Mesodermal cell (in vitro differentiated cells): Measurements from ENCODE around the gene DOCK1.

Experiments used
- H3K27ac ChIP-seq: 2 replicates; pipeline ENCODE4 v1.7.0; 2013; ENCODE audit warnings: mild to moderate bottlenecking, low read depth, low read length, moderate library complexity; ENCODE audit not compliant: severe bottlenecking
- H3K36me3 ChIP-seq: 2 replicates; pipeline ENCODE4 v1.7.1; 2013; ENCODE audit warnings: mild to moderate bottlenecking, low read length, moderate library complexity; ENCODE audit not compliant: control insufficient read depth, insufficient read depth
- H3K4me1 ChIP-seq: one replicate; pipeline ENCODE4 v1.7.1; 2013; ENCODE audit warnings: mild to moderate bottlenecking, low read length; ENCODE audit not compliant: insufficient read depth, control insufficient read depth, poor library complexity, severe bottlenecking
- H3K4me3 ChIP-seq: 2 replicates; pipeline ENCODE4 v1.7.0; 2013; ENCODE audit warnings: low read length, control low read depth, mild to moderate bottlenecking; ENCODE audit not compliant: insufficient read depth, poor library complexity, severe bottlenecking; ENCODE audit errors: extremely low read depth
- H3K9me3 ChIP-seq: 2 replicates; pipeline ENCODE4 v1.7.1; 2013; ENCODE audit warnings: mild to moderate bottlenecking, low read length, moderate library complexity; ENCODE audit not compliant: control insufficient read depth
- WGBS, 2 experiments: methylation state at CpG; one replicate each; pipeline ENCODE4 v1.1.5; 2013; ENCODE audit warnings: missing lambda C conversion rate in 2 of 2; ENCODE audit not compliant: insufficient coverage in 2 of 2; 5-methylcytosine and 5-hydroxymethylcytosine counted together

The DOCK1 gene

DNA sequence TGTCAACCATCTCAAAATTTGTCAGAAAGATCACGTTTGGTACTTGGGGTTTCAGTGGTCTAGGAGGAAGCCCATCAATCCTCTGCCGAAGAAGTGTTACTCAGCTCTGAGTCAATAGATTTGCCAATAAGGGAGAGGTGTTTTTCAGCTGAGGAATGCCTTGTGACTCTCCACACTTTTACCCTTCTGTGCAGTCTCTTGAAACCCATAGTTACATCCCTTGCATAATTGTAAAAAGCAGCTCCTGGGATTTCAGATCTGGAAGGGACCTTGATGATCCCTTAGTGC, 243.6 kb downstream of the DOCK1 start:
- H3K27ac ChIP-seq = peak overlapping the region; percentile 51
- H3K4me1 ChIP-seq = peaks cover 39% of the 10 kb centered on the region
- no peak overlapping the region for H3K4me3 ChIP-seq
- H3K9me3 ChIP-seq = no peaks in the 10 kb centered on the region
- H3K36me3 ChIP-seq = peaks cover 1% of the 10 kb centered on the region
- 56 to 78% methylated on average over 1 to 2 of the region's 2 CpGs for WGBS, 2 experiments

DNA sequence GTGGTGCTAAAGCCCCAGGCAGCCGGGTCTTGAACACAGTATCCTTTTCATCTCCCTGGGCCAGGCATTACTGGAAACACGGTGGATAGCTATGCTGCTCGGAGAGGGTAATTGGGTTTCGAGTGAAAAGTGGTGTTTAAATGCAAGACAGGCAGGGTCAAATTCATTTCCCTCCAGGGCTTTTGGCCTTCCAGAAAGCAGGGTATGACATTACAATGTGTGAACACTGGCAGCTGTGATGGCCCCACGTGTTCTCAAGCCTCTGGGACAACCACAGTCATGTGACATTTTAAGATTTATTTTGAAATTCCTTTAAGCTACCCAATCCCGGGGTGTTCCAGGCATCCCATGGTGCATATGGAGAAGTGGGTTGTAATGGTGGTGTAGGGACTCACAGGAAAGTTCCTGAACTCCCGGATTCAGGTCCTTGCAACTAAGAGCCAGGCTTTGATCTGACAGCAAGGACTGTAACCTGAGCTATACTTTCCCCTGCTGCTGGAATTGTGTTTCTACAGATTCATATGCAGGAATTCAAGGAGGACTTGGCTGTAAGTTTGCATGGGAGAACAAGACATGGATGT, 244.4 kb downstream of the DOCK1 start:
- H3K27ac ChIP-seq = peak overlapping the region; percentile 51

DNA sequence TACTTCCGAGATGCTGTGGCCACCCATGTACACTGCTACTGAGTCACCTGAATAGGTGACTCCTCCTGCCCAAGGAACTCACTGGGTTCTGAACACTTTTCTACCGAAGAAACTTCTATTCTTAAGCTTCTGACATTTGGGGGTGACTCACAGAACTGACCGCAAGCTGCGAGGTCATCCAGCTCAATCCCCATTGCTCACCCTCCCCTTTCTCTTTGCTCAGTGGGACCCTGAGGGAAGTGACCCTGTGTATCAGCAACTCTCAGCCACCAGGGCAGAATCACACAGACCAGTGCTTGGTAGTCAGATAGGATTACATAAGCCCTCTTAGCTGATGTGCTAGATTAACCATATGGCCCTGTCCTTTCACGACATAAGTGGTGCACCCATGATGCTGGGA, 244.9 kb downstream of the DOCK1 start:
- Histone ChIP-seq H3K4me1 (peaks cover 34% of the 10 kb centered on the region), H3K4me3 (no peak overlapping the region), H3K36me3 (no peaks in the 10 kb centered on the region), H3K9me3 (no peaks in the 10 kb centered on the region), H3K27ac (no peak overlapping the region)
- WGBS, 2 experiments = 51 to 61% methylated on average over 4 to 5 of the region's 5 CpGs

More for the DNA sequence above, 244.4 kb downstream of the DOCK1 start:
- no peaks in the 10 kb centered on the region for H3K9me3 ChIP-seq
- H3K36me3 ChIP-seq = no peaks in the 10 kb centered on the region
- H3K4me3 ChIP-seq = no peak overlapping the region
- H3K4me1 ChIP-seq = peaks cover 39% of the 10 kb centered on the region
- 60 to 80% methylated on average over 5 to 7 of the region's 7 CpGs for WGBS, 2 experiments

DNA sequence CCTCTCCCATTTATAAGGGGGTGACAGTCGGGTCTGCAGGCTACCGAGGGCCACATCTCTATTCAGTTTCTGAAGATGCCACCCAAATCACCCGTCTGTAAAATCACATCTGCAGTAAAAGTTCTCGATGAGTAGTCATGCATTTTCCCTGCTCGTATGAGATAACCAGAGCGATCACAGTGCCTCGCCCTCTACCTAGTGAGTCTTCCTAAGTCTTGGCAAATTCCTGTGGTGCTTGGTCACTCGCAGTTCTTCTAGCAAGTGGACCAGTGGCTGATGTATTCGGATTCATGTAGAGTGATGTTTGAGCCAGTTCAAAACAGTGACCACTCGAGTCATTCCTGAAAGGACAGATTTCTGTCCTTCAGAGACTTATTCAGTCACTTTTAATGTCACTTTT, 246.3 kb downstream of the DOCK1 start:
- H3K4me1 ChIP-seq = peaks cover 27% of the 10 kb centered on the region
- WGBS, 2 experiments = 95% methylated on average over 8 to 9 of the region's 10 CpGs
- no peak overlapping the region for H3K4me3 ChIP-seq
- H3K9me3 ChIP-seq = no peaks in the 10 kb centered on the region
- H3K36me3 ChIP-seq = no peaks in the 10 kb centered on the region
- H3K27ac ChIP-seq = no peak overlapping the region

DNA sequence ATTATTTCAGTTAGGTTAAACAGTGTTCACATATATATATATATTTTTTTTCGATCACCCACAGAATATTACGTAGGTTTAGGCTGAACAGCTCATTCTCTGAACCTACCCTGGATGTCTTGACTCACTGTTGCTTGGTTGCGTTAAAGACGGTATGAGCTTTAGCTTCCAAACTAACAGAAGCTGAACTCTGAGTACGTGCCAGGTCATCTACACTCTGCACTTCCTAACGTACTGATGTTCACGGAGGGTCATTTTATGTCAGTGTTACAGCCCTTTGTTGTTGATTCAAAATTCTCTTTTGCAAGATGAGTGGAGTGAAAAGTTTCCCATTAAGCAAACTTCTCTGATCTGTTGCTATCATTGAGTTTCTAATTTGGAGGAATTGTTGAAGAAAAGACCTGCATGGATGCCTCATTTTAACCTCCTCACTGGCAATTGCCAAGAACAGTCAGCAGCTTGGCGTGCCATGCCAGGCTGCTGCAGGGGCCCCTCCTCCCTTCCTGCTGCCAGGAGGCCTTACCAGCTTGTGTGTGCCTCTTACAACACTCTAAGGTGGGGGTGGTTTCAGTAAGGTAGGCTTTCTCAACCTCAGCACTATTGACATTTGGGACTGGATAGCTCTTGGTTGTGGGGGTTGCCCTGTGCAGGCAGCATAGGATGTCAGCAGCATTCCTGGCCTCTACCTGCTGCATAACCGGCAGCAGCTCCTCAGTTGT, 246.9 kb downstream of the DOCK1 start:
- Histone ChIP-seq H3K4me3 (no peak overlapping the region), H3K9me3 (no peaks in the 10 kb centered on the region), H3K27ac (no peak overlapping the region), H3K4me1 (peaks cover 27% of the 10 kb centered on the region), H3K36me3 (no peaks in the 10 kb centered on the region)
- WGBS, 2 experiments = 90 to 91% methylated on average over 6 to 7 of the region's 9 CpGs

DNA sequence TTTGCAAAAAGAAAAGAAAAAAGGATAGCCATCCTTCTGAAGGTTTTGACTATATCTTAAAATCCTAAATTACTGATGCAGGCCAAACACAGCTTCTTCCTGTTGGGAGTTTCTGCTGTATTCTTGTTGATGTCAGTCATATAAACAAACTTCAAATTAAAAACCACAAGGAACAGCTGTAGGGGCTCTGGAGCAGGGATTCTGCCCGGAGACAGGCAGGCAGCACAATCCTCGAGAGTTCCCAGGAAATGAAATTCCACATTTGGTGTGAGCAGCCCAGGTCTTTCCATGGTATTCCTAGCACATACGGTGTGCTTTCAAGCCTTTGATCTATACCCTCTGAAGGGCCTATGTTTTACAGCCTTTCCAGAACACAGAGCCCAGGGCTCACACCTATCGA, 248.0 kb downstream of the DOCK1 start:
- Histone ChIP-seq H3K36me3 (no peaks in the 10 kb centered on the region), H3K4me1 (peaks cover 27% of the 10 kb centered on the region), H3K9me3 (no peaks in the 10 kb centered on the region), H3K27ac (no peak overlapping the region), H3K4me3 (no peak overlapping the region)
- 80 to 88% methylated on average over 3 to 4 of the region's 4 CpGs for WGBS, 2 experiments

DNA sequence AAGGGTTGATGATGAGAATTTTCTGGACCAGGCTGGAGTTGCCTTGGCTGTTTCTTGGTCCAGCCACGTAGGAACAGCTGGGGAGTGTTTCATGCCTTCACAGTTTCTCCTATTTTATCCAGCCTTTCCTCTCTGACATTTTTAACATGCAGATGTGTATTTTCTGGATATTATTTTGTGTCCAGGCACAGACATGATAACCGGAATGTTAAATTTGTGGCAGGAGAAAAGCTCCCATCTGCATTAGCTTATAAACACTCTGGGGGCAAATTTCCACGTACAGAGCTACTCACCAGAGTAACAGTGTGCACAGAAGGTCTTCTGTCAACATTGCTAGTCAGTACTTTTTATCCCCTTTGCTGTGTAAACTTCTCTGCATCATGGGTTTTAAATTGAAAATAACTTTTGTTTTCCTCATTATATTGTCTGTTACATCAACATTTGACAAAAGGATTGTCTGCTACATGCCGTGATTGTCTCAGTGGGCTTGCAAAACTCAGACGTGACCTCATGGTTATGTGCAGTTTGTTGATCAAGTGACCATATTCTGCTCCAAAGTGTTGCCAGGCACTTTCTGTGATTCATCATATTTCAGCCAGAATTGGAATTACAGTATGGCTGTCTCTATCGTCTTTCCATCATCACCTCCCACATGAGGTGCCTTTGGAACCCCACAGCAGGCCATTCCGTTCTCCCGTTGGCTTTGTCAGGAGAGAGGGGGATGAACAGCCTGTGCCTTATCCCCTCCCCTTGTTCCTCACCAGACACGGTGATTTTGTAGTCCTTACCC, 249.8 kb downstream of the DOCK1 start:
- Histone ChIP-seq H3K9me3 (no peaks in the 10 kb centered on the region), H3K36me3 (no peaks in the 10 kb centered on the region), H3K4me1 (peaks cover 14% of the 10 kb centered on the region), H3K27ac (no peak overlapping the region), H3K4me3 (no peak overlapping the region)
- 95 to 96% methylated on average over 6 to 8 of the region's 9 CpGs for WGBS, 2 experiments

DNA sequence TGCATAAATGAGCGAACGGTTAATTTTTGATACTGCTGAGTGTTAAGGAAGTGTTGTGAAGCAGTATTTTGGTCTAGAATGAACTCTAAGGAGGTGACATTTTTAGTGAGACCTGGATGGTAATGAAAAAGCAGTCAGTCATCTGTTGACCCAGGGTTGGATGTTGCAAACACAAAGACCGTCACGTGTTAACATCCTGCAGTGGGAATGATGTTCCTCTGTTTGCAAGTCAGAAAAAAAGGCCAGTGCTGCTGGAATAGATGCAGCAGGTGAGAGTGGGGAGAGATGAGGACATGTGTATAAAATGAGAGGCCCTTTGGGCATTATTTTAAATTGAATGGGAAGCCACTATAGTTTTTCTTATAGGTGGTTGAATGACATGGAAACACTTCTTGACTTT, 251.9 kb downstream of the DOCK1 start:
- H3K27ac ChIP-seq = no peak overlapping the region
- no peaks in the 10 kb centered on the region for H3K9me3 ChIP-seq
- 87 to 88% methylated on average over 4 of the region's 4 CpGs for WGBS, 2 experiments
- H3K4me1 ChIP-seq = peaks cover 7% of the 10 kb centered on the region
- peaks cover 3% of the 10 kb centered on the region for H3K36me3 ChIP-seq
- no peak overlapping the region for H3K4me3 ChIP-seq

DNA sequence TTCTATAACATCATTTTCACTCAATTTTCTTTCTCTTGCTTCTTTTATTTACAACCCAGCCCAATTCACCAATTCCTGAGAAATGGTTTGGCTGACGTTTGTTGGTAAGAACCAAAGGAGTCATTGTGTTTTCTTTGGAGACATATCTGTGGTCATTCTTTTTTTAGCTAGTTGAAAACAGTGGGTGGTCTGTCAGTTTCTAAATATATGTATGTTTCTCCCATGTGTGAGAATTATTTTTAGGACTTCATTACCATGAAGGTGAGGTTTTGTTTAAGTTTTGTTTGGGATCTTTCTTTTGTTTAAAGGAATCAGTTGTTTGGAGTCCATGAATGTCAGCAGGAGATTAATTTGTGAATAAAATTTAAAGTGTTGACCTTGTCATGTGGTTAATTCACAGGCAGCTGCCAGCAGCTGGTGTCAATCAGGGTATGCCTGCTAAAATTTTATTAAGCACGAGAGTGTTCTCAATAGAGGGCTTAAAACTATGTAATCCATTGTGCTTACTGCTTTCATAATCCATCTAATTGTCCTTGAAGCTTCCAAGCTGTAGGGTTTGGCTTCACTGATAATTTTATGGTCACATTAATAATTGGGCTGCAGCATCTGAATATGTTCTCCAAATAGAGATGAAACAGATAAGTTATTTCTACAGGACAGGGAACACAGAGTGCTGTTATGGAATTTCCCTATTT, 252.4 kb downstream of the DOCK1 start:
- Histone ChIP-seq H3K4me1 (peaks cover 4% of the 10 kb centered on the region), H3K36me3 (peaks cover 3% of the 10 kb centered on the region), H3K9me3 (no peaks in the 10 kb centered on the region), H3K27ac (no peak overlapping the region), H3K4me3 (no peak overlapping the region)
- 100% methylated on average over 1 of the region's 2 CpGs; no CpG with 5 or more reads in 1 of the 2 experiments for WGBS, 2 experiments

DNA sequence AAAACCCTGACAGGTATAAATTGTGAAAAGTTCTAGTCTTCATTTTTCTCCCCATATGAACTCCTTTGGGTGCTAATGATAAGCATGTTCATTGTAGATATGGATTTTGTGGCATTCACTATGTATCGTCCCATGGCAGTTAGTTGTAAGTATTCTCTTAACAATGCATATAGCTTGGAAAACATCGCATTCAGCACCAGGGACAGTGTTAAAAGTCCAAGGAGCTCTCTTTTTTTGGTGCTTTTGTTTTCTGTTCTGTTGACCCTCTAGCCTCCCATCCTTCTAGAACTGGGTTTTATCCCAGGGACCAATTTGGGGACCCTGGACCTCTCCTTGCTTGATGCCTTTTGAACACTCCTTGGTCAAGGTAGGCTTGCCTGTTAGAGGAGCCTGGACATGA, 253.4 kb downstream of the DOCK1 start:
- peaks cover 3% of the 10 kb centered on the region for H3K36me3 ChIP-seq
- no peaks in the 10 kb centered on the region for H3K9me3 ChIP-seq
- WGBS, 2 experiments = 100% methylated on average over 1 of the region's 2 CpGs; no CpG with 5 or more reads in 1 of the 2 experiments
- no peak overlapping the region for H3K27ac ChIP-seq
- H3K4me1 ChIP-seq = no peaks in the 10 kb centered on the region
- H3K4me3 ChIP-seq = no peak overlapping the region
